Vagina (tissue), 2 donors: ENCODE measurements around the gene GABRA5. TPM values are rescaled to one million over a fixed set of nuclear protein-coding genes. Genes with fewer than 3 reads are reported as not detected.

Experiments
- DNase-seq, 2 donors: peaks; one replicate each; pipeline ENCODE4 v3.0.0-alpha.2; 2017; ENCODE audit errors: extremely low spot score in 2 of 2
- H3K27ac ChIP-seq: fragments of 200-600 bp; sonication (generic); one replicate; pipeline ENCODE4 v1.5.1; 2019
- H3K27me3 ChIP-seq: fragments of 200-600 bp; sonication (generic); one replicate; pipeline ENCODE4 v1.5.1; 2019
- H3K36me3 ChIP-seq, 2 donors: fragments of 200-600 bp; sonication (generic); one replicate each; pipeline ENCODE4 v1.5.1; 2017 to 2019
- H3K4me1 ChIP-seq: fragments of 200-600 bp; sonication (generic); one replicate; pipeline ENCODE4 v1.5.1; 2019
- H3K4me3 ChIP-seq, 2 donors: fragments of 200-600 bp; sonication (generic); 1 replicate in 1 of 2; 2 replicates in 1 of 2; pipeline ENCODE4 v1.5.1; 2016 to 2019
- H3K9me3 ChIP-seq: fragments of 200-600 bp; sonication (generic); one replicate; pipeline ENCODE4 v1.5.1; 2019
- POLR2A ChIP-seq, 2 donors: fragments of 450-650 bp; IDR thresholded peaks; one replicate each; pipeline ENCODE4 v1.6.1; 2017; ENCODE audit warnings: antibody characterized with exemption in 2 of 2, mild to moderate bottlenecking in 2 of 2, moderate library complexity in 2 of 2
- POLR2AphosphoS5 ChIP-seq, 2 donors: sonication (generic); formaldehyde crosslinking; IDR thresholded peaks; one replicate each; pipeline ENCODE4 v1.9.0; 2017; ENCODE audit warnings: antibody characterized with exemption in 2 of 2, mild to moderate bottlenecking in 2 of 2, low read depth in 1 of 2; ENCODE audit not compliant: insufficient read depth in 1 of 2
- intact Hi-C: fragments of 100-400 bp; cut with DNase I; formaldehyde crosslinking; loops from one replicate; pipeline ENCODE4 v1.15.1; 2023
- total RNA-seq: library from RNA; depleted of rRNA; stranded (reverse); fragments of >200 nt; gene quantifications from one replicate; pipeline ENCODE4 v1.2.3, GENCODE V29; 2016
- TF ChIP-seq, protein P1 (sequence below), 3 experiments: fragments of 450-650 bp in 2 of 3; fragments of 200-600 bp in 1 of 3; sonication (generic) in 1 of 3; IDR thresholded peaks; one replicate each; pipeline ENCODE4 v1.5.1; 2017 to 2019; ENCODE audit warnings: antibody characterized with exemption in 3 of 3, mild to moderate bottlenecking in 2 of 3, moderate library complexity in 2 of 3

GABRA5 gene
- total RNA-seq, 1 donor from 2014 or later, result not detected

DNA sequence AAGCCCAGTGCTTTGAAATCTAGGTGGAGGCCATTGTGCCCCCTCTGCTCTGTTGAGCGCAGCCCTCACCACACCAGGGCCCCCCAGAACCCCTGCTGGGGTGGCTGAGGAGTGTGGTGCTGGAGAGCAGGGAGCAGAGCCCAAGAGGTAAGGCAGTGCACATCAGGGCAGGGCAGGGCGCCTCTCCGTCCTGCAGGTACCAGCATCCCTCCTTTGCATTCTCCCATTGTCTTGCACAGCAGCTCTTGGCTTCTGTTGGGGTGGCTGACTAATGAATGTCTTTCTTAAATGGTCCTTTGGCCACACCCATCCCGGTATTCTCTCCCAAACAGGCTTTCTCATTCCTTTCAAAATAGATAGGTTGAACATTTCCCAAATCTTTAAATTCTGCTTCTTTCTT is 62.7 kb downstream of the GABRA5 start:
- TF ChIP-seq, protein P1, sequence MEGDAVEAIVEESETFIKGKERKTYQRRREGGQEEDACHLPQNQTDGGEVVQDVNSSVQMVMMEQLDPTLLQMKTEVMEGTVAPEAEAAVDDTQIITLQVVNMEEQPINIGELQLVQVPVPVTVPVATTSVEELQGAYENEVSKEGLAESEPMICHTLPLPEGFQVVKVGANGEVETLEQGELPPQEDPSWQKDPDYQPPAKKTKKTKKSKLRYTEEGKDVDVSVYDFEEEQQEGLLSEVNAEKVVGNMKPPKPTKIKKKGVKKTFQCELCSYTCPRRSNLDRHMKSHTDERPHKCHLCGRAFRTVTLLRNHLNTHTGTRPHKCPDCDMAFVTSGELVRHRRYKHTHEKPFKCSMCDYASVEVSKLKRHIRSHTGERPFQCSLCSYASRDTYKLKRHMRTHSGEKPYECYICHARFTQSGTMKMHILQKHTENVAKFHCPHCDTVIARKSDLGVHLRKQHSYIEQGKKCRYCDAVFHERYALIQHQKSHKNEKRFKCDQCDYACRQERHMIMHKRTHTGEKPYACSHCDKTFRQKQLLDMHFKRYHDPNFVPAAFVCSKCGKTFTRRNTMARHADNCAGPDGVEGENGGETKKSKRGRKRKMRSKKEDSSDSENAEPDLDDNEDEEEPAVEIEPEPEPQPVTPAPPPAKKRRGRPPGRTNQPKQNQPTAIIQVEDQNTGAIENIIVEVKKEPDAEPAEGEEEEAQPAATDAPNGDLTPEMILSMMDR (IDR thresholded peaks at IDR 0.05), result no peak
- TF ChIP-seq POLR2A (IDR thresholded peaks at IDR 0.05) (no peak), POLR2AphosphoS5 (IDR thresholded peaks at IDR 0.05; ENCODE audit: insufficient read depth in 1 of 2, low read depth in 1 of 2) (no peak)
- H3K27me3 ChIP-seq, result no peaks in the 10 kb centered on the region
- H3K36me3 ChIP-seq, result no peaks in the 10 kb centered on the region
- H3K27ac ChIP-seq, result no peak overlapping the region
- intact Hi-C loops, result loop anchor here (5.0 kb wide), 1 partner anchor 802 kb away; no protein-coding TSS in a partner anchor
- no peaks in the 10 kb centered on the region for H3K4me1 ChIP-seq
- DNase-seq, result no peak
- H3K9me3 ChIP-seq, result no peaks in the 10 kb centered on the region
- no peak overlapping the region for H3K4me3 ChIP-seq

DNA sequence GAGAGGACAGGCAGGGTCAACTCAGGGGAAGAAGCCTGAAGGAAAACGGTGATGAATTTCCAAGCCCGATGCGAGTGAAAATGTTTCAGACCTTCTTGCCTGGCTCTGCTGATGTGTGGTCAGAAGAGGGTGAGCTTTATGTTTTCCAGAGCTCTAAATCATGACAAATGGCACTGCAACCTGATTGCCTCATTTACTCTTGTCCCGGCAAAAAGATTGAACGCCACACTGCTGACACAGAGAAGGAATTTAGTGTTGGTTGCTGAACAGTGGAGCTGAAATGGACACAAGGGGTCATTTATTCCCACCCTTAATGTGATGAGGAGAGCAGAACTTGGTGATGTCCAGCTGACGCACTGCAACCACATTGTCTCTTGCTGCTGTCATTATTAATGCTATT is 68.0 kb downstream of the GABRA5 start:
- H3K4me1 ChIP-seq, result no peaks in the 10 kb centered on the region
- intact Hi-C loops, result no loop called here
- H3K4me3 ChIP-seq, result no peak overlapping the region
- H3K9me3 ChIP-seq, result no peaks in the 10 kb centered on the region
- no peak for DNase-seq
- no peak overlapping the region for H3K27ac ChIP-seq
- H3K27me3 ChIP-seq, result no peaks in the 10 kb centered on the region
- TF ChIP-seq POLR2A (IDR thresholded peaks at IDR 0.05) (no peak), POLR2AphosphoS5 (IDR thresholded peaks at IDR 0.05; ENCODE audit: insufficient read depth in 1 of 2, low read depth in 1 of 2) (no peak)
- TF ChIP-seq, protein P1 (IDR thresholded peaks at IDR 0.05), result no peak
- no peaks in the 10 kb centered on the region for H3K36me3 ChIP-seq

GRCh38 chr15:26935322-26935721 is 68.5 kb downstream of the GABRA5 start:
- intact Hi-C loops, result no loop called here
- no peaks in the 10 kb centered on the region for H3K9me3 ChIP-seq

DNA sequence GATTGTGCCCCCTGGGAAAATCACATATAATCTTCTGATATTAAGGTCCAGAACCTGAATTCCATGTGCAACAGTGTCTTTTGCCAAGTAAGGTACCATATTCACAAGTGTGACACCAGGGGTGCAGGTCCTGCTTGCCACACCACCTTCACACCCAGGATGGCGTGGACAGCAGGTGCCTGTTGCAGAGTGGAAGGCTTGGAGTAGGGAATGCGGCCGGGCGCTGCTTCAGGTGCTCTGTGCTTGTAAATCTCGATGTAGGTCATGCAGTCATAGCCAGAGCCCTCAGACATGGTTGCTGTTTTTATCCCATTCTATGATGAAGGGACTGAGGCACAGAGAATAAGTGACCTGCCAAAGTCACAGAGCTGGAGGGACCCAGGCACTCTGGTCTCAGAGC is 69.6 kb downstream of the GABRA5 start:
- H3K4me1 ChIP-seq, result no peaks in the 10 kb centered on the region
- H3K27me3 ChIP-seq, result no peaks in the 10 kb centered on the region
- TF ChIP-seq, protein P1 (IDR thresholded peaks at IDR 0.05), result no peak
- no peak for TF ChIP-seq POLR2AphosphoS5 (IDR thresholded peaks at IDR 0.05; ENCODE audit: insufficient read depth in 1 of 2, low read depth in 1 of 2)
- no peak for TF ChIP-seq POLR2A (IDR thresholded peaks at IDR 0.05)
- intact Hi-C loops, result no loop called here
- H3K27ac ChIP-seq, result no peak overlapping the region
- DNase-seq, result no peak
- H3K36me3 ChIP-seq, result no peaks in the 10 kb centered on the region
- H3K9me3 ChIP-seq, result no peaks in the 10 kb centered on the region
- H3K4me3 ChIP-seq, result no peak overlapping the region

More at GRCh38 chr15:26935322-26935721, 68.5 kb downstream of the GABRA5 start:
- H3K27me3 ChIP-seq, result no peaks in the 10 kb centered on the region
- H3K27ac ChIP-seq, result no peak overlapping the region
- TF ChIP-seq POLR2A (IDR thresholded peaks at IDR 0.05) (no peak), POLR2AphosphoS5 (IDR thresholded peaks at IDR 0.05; ENCODE audit: insufficient read depth in 1 of 2, low read depth in 1 of 2) (no peak)
- TF ChIP-seq, protein P1 (IDR thresholded peaks at IDR 0.05), result no peak
- no peak overlapping the region for H3K4me3 ChIP-seq
- no peak for DNase-seq
- H3K4me1 ChIP-seq, result no peaks in the 10 kb centered on the region
- no peaks in the 10 kb centered on the region for H3K36me3 ChIP-seq

DNA sequence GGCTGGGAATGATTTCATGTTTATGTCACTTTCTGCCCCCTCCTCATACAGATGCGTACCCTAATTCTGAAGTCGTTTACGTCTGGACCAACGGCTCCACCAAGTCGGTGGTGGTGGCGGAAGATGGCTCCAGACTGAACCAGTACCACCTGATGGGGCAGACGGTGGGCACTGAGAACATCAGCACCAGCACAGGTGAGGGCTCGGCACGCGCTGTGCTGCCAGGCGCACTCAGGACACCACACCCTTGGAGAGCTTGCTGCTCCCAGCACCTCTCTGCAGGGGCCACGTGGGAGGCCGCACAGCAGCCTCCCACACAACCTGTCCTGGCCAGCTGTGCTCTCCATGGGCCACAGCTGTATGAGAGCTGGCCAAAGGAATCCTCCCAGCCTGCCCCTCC is 70.3 kb downstream of the GABRA5 start:
- Histone ChIP-seq H3K27ac (no peak overlapping the region), H3K4me1 (no peaks in the 10 kb centered on the region), H3K9me3 (no peaks in the 10 kb centered on the region), H3K4me3 (no peak overlapping the region), H3K36me3 (no peaks in the 10 kb centered on the region), H3K27me3 (no peaks in the 10 kb centered on the region)
- TF ChIP-seq, protein P1 (IDR thresholded peaks at IDR 0.05), result no peak
- no peak for TF ChIP-seq POLR2AphosphoS5 (IDR thresholded peaks at IDR 0.05; ENCODE audit: insufficient read depth in 1 of 2, low read depth in 1 of 2)
- TF ChIP-seq POLR2A (IDR thresholded peaks at IDR 0.05), result no peak
- DNase-seq, result no peak
- intact Hi-C loops, result no loop called here
